HL-60/S4 treated with retinoic acid at 250 ng/mL for 4 days and 3 days (cell line): ENCODE measurements around the gene IL4.
"Not testable (repeated sequence)": the region's sequence is repeated elsewhere in the genome, so short reads cannot be mapped to it uniquely, and the experiment has no call there.

Experiments used
- in situ Hi-C: fragments of 300-500 bp; cut with MboI; formaldehyde crosslinking; loops from 2 replicates; pipeline ENCODE4 v1.7.0; 2022; ENCODE audit warnings: low sequenced_read_pairs

Gene IL4

GRCh38 chr5:132673939-132674630, at the start of gene IL4:
IL4 (plus strand) TSS chr5:132673989; CDS start chr5:132674051, 62 bp downstream.
- in situ Hi-C loops = no loop called here

- in situ Hi-C loops = no loop called here
Measured at GRCh38 chr5:132627470-132627869, 46.3 kb upstream of the IL4 start.

- in situ Hi-C loops = no loop called here
Measured at GRCh38 chr5:132628814-132629213, 45.0 kb upstream of the IL4 start.

- in situ Hi-C loops = no loop called here
Measured at GRCh38 chr5:132629230-132629944, 44.4 kb upstream of the IL4 start.

- in situ Hi-C loops = not testable (repeated sequence)
Measured at GRCh38 chr5:132633587-132633986, 40.2 kb upstream of the IL4 start.

GRCh38 chr5:132635873-132636272, 37.9 kb upstream of the IL4 start:
- in situ Hi-C loops = no loop called here

- in situ Hi-C loops = no loop called here
Measured at GRCh38 chr5:132637241-132637640, 36.5 kb upstream of the IL4 start.

GRCh38 chr5:132639706-132640130, 34.1 kb upstream of the IL4 start:
- in situ Hi-C loops = no loop called here

- in situ Hi-C loops = no loop called here
Measured at GRCh38 chr5:132640613-132641012, 33.2 kb upstream of the IL4 start.

- in situ Hi-C loops = no loop called here
Measured at GRCh38 chr5:132641241-132641723, 32.5 kb upstream of the IL4 start.

- in situ Hi-C loops = no loop called here
Measured at GRCh38 chr5:132641841-132642240, 31.9 kb upstream of the IL4 start.

GRCh38 chr5:132644177-132644576, 29.6 kb upstream of the IL4 start:
- in situ Hi-C loops = no loop called here

- in situ Hi-C loops = no loop called here
Measured at GRCh38 chr5:132646583-132647266, 27.1 kb upstream of the IL4 start.

- in situ Hi-C loops = no loop called here
Measured at GRCh38 chr5:132647473-132647872, 26.3 kb upstream of the IL4 start.

- in situ Hi-C loops = no loop called here
Measured at GRCh38 chr5:132648355-132648754, 25.4 kb upstream of the IL4 start.

- in situ Hi-C loops = no loop called here
Measured at GRCh38 chr5:132651838-132652469, 21.8 kb upstream of the IL4 start.

- in situ Hi-C loops = no loop called here
Measured at GRCh38 chr5:132653716-132654115, 20.1 kb upstream of the IL4 start.

- in situ Hi-C loops = no loop called here
Measured at GRCh38 chr5:132655821-132656773, 17.7 kb upstream of the IL4 start.

GRCh38 chr5:132656774-132657355, 16.9 kb upstream of the IL4 start:
- in situ Hi-C loops = no loop called here
